Activated T-helper 9 cell treated with anti-CD3 and anti-CD28 coated beads, Interleukin-2, amount 50 U/mL, for 16 hours (primary cell): ENCODE data around the gene LIN7C.

Experiments
- DNase-seq: peaks from one replicate; pipeline ENCODE4 v3.0.0-alpha.2; 2020; ENCODE audit warnings: low read depth

The LIN7C gene

GRCh38 chr11:27444801-27445215 is 61.8 kb downstream of the LIN7C start:
- no peak for DNase-seq
